MM.1S (cell line): Measurements from ENCODE around the gene CAMSAP1.

Experiments used
- EZH2 ChIP-seq: fragments of 300-600 bp; sonication (generic); optimal IDR thresholded peaks from 2 replicates; pipeline ENCODE3; 2017; ENCODE audit warnings: low read depth, mild to moderate bottlenecking, antibody characterized with exemption, low read length, mixed read lengths
- TF ChIP-seq, protein P1 (sequence below): fragments of 300-600 bp; sonication (generic); IDR thresholded peaks from 2 replicates; pipeline ENCODE4 v1.5.1; 2016; ENCODE audit warnings: antibody characterized with exemption, low read length, mixed read lengths

DNA sequence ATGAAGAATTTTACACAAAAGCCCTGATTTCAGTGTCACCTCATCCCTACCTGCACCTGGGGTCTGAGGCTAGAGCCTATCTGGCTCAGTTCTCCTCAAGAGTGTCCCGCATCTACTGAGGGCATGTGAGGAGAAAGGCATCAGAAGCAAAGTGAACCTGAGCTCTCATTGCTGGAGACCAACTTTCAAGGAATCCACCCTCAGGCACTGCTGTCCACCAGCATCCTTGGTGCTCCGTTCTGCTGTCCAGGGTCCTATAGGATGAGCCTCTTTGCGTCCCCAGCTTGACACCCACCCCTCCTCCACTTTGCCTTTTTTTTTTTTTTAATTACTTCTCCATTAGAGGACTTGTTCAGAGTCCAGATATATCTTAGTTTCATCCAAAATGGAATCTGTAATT, 49.5 kb downstream of the CAMSAP1 start:
- TF ChIP-seq, protein P1, sequence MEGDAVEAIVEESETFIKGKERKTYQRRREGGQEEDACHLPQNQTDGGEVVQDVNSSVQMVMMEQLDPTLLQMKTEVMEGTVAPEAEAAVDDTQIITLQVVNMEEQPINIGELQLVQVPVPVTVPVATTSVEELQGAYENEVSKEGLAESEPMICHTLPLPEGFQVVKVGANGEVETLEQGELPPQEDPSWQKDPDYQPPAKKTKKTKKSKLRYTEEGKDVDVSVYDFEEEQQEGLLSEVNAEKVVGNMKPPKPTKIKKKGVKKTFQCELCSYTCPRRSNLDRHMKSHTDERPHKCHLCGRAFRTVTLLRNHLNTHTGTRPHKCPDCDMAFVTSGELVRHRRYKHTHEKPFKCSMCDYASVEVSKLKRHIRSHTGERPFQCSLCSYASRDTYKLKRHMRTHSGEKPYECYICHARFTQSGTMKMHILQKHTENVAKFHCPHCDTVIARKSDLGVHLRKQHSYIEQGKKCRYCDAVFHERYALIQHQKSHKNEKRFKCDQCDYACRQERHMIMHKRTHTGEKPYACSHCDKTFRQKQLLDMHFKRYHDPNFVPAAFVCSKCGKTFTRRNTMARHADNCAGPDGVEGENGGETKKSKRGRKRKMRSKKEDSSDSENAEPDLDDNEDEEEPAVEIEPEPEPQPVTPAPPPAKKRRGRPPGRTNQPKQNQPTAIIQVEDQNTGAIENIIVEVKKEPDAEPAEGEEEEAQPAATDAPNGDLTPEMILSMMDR: no peak
- TF ChIP-seq EZH2: no peak
